ENCODE results near the gene UBE2M.

- TF ChIP-seq NFRKB (IDR thresholded peaks at IDR 0.05), result no peak
- TF ChIP-seq FOXA1 (IDR thresholded peaks at IDR 0.05), result no peak
- no peak for TF ChIP-seq SP1 (IDR thresholded peaks at IDR 0.05)
- no peak for TF ChIP-seq LEF1 (IDR thresholded peaks at IDR 0.05; ENCODE audit: borderline replicate concordance)
- TF ChIP-seq BHLHE40 (IDR thresholded peaks at IDR 0.05; ENCODE audit: borderline replicate concordance), result no peak
- peak; percentile 99 for TF ChIP-seq ZNF384 (IDR thresholded peaks at IDR 0.05)
- TF ChIP-seq L3MBTL2 (conservative IDR thresholded peaks at IDR 0.05), result peak; percentile 90
- TF ChIP-seq FOXM1 (IDR thresholded peaks at IDR 0.05; ENCODE audit: borderline replicate concordance), result no peak
- no peak for TF ChIP-seq SUZ12 (IDR thresholded peaks at IDR 0.05)
- TF ChIP-seq PKNOX1 (IDR thresholded peaks at IDR 0.05), result no peak
- TF ChIP-seq ARNT (IDR thresholded peaks at IDR 0.05), result no peak
Measured at GRCh38 chr19:58575183-58576041, 17.0 kb upstream of the UBE2M start.
